ENCODE results near the gene CORO2A.
A peak's percentile ranks its signal among the peaks of the same experiment; 100 is the strongest.

Gene CORO2A

DNA sequence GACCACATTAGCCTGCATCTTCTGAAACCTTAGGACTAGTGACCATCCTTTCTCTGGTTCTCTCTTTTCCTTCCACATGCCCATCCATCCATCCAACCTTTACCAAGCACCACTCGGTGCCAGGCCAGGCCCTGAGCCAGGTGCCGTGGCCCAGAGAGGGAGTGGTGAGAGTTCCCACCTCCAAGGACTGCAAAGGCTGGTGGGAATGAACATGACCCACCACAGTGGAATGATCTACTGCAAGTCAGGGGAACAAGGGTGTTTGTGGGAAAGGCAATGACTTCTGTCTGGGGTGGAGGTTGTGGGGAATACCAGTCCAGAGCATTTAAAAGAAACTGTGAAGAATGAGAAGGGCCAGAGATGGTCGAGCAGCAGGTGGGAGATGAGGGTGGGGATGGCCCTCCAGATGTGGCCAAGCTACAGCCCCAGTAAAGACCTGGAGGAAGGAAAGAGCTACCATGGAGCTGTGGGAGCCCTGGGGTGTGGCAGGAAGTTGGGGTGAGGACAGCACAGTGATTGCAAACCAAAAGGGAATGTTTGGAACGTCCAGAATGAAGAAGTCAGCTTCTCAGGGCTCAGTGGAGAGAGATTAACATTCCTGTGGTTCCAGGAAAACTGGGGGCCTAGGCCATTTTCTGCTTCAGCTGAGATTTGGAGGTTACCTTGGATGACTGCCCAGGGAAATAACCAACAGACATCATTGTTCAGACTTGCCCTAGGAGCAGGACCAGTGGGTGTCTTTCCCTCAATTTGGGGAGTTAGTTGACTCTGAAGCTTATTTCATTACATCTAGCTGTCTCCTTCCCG, 30.7 kb upstream of the CORO2A start:
- DNase-seq = peak in 2 of 10 donors; percentile 18 to 29
- intact Hi-C loops (cut with DNase I) = no loop called here

DNA sequence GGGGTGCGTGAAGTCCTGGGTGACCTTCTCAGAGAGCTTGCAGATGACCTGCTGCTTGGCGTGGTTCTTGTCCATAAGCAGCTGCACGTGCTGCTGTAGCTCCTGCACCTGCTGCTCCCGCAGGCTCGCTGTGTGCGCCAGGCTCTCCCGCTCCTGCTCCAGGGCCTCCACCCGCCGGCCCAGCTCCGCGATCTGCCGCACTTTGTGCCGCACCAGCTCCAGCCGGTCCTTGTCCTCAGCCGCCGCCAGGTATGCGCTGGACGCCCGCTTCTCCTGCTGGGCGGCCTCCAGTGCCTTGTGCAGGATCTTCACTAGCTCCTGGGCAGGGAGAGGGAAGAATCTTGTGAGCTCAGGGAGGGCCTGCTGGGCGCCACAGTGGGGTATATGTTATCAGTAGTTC, 28.5 kb upstream of the CORO2A start:
- DNase-seq = peak in 2 of 10 donors; percentile 64 to 77
- intact Hi-C loops (cut with DNase I) = no loop called here

DNA sequence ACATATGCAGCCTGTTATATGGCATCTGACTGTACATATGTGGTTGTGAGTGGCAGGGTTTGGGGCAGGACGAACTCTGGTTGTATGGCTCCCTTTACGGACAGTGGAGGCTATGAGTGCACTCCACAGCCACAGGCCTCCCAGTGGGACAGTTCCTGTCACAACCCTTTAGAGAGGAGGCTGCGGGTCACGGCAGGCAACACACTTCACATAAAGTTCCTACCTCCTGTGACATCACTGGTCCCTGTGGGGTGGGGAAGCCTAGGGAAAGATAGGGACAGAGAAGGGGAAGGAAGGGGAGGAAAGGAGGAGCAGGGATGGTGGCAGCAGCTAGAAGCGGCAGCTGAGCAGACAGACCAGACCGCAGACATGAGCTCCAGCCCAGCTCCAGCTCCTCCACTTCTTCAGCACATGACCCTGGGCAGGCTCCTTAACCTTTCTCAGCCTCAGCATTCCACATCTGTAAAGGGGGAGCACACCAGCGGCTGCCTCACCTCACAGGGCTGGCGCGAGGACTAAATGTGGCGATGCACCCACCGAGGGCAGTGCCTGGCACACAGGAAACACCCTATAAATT, 27.4 kb upstream of the CORO2A start:
- DNase-seq = peak in 2 of 10 donors; percentile 48 to 70
- intact Hi-C loops (cut with DNase I) = no loop called here

- intact Hi-C loops (cut with DNase I) = no loop called here
- DNase-seq = peak in 1 of 10 donors; percentile 20
Observed at GRCh38 chr9:98219364-98219716, 26.9 kb upstream of the CORO2A start.

GRCh38 chr9:98218562-98219363, 26.3 kb upstream of the CORO2A start:
- peak in 2 of 10 donors; percentile 5 to 24 for DNase-seq
- intact Hi-C loops (cut with DNase I) = no loop called here

- intact Hi-C loops (cut with DNase I) = no loop called here
- peak in 2 of 10 donors; percentile 34 to 38 for DNase-seq
Observed at GRCh38 chr9:98217255-98217654, 24.8 kb upstream of the CORO2A start.

DNA sequence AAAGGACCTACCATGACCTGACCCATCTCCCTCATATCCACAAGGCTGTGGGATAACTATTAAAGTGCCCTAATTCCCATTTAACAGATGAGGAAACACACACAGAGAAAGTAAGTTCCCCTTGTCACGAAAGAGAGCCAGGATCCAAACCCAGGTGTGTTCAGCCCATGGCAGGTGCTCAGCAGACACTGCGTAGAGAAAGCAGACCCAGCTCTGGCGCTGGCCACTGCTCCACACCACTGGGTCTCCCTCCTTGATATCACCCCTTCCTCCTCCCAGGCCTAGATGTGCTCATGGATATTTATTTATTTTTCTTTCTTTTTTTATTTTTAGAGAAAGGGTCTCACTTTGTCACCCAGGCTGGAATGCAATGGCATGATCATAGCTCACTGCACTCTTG, 24.0 kb upstream of the CORO2A start:
- intact Hi-C loops (cut with DNase I) = no loop called here
- DNase-seq = peak in 2 of 10 donors; percentile 46 to 74

DNA sequence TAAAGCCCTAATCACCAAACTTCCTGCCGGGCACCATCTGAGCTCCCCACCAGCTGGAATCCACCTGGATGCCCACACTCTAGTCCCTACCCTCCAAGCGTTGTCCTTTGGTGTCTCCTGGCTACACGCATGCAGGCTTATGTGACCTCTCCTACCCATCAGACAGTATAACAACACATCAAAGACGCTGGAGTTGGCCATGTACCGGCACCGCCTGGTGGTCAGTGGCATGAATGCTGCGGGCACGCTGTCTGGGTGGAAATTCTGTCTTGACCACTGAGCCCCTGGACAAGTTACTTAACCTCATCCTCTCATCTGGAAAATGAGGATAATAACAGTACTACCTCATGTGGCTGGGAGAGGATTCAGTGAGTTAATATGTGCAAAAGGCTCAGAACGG, 23.4 kb upstream of the CORO2A start:
- intact Hi-C loops (cut with DNase I) = no loop called here
- DNase-seq = peak in 2 of 10 donors; percentile 59 to 83

DNA sequence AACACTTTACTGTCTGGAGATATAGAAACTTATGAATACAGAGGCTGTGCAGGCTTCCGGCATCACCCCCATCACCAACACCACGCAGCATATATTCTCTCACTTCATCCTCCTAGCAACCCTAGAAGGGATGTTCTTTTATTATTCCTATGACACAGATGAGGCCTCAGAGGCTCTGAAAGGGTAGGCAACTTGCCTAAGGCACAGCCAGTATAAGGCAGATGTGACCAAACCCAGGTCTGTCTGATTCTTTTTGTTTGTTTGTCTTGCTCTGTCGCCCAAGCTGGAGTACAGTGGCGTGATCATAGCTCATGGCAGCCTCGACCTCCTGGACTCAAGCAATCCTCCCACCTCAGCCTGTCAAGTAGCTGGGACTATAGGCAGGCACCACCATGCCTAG, 22.8 kb upstream of the CORO2A start:
- intact Hi-C loops (cut with DNase I) = no loop called here
- peak in 2 of 10 donors; percentile 22 to 26 for DNase-seq

DNA sequence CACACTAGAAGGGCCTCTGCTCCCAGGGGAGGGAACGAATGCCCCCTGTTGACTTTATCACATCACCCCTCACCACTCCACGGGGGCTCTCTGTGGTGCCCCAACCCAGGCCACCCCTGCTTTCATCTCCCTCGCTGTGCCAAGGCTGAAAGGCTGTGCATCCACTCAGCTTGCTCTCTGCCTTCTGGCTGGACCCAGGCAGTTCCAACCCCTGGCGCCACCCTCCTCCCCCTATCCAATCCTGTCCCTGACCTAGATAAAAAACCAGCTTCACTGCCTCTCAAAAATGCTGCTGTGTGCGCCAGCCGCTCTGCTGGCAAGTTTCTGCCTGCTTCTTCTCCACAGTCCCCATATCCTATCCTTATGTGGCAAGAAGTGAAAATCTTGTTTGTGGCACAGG, 22.4 kb upstream of the CORO2A start:
- peak in 7 of 10 donors; percentile 35 to 92 (median 70) for DNase-seq
- intact Hi-C loops (cut with DNase I) = no loop called here

DNA sequence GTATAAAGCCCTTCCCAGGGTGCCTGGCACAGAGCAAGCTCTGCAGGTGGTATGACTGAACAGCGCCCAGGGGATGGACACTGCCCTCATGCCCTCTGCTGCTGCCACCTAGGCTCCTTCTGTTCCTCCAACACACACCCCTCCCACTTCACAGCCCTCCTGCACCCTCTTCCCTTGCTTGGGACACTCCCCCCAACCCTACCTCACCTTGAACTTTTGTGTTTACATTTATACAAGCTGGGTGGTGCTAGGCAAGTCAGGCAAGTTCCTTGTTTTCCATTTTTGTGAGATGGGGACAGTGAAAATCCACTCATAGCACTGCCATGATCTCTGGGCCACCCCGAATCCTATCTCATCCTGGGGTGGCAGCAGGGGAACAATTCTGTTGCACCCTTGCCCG, 18.8 kb upstream of the CORO2A start:
- DNase-seq = peak in 1 of 10 donors; percentile 41
- intact Hi-C loops (cut with DNase I) = no loop called here

DNA sequence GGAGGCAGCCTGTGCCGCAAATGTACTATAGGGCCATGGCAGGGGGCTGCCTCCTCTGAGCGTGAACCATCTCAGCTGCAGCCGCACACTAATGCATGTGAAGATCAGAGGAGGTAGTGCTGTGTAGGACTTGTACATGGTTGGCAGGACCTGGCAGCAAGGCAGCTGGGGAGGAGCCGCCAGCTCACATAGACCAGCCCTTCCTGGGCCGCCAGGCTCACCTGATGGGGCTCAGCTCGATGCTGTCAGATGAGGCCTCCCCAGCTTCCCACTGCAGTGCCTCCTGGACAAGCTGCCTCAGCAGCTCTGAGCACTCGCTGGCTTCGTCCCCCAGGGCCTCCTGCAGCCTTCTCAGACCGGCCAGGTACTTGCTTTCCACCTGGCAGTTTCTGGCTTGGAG, 18.0 kb upstream of the CORO2A start:
- intact Hi-C loops (cut with DNase I) = no loop called here
- DNase-seq = peak in 2 of 10 donors; percentile 65 to 71

GRCh38 chr9:98209530-98209929, 17.1 kb upstream of the CORO2A start:
- intact Hi-C loops (cut with DNase I) = loop anchor here (10.0 kb wide), 1 partner anchor 135 kb away; no protein-coding TSS in a partner anchor

GRCh38 chr9:98208635-98209034, 16.2 kb upstream of the CORO2A start:
- DNase-seq = peak in 1 of 10 donors; percentile 74
- intact Hi-C loops (cut with DNase I) = loop anchor here (10.0 kb wide), 1 partner anchor 134 kb away; no protein-coding TSS in a partner anchor

More at GRCh38 chr9:98209530-98209929, 17.1 kb upstream of the CORO2A start:
- peak in 1 of 10 donors; percentile 45 for DNase-seq

- intact Hi-C loops (cut with DNase I) = loop anchor here (10.0 kb wide), 1 partner anchor 133 kb away; no protein-coding TSS in a partner anchor
Observed at GRCh38 chr9:98207606-98208005, 15.2 kb upstream of the CORO2A start.

GRCh38 chr9:98206754-98207153, 14.3 kb upstream of the CORO2A start:
- peak in 1 of 10 donors; percentile 38 for DNase-seq
- intact Hi-C loops (cut with DNase I) = loop anchor here (10.0 kb wide), 1 partner anchor 132 kb away; no protein-coding TSS in a partner anchor

More at GRCh38 chr9:98207606-98208005, 15.2 kb upstream of the CORO2A start:
- peak in 1 of 10 donors; percentile 26 for DNase-seq

- no peak for DNase-seq
- intact Hi-C loops (cut with DNase I) = loop anchor here (1.0 to 10.0 kb wide), 2 partner anchors 59 to 130 kb away; no protein-coding TSS in a partner anchor
Observed at GRCh38 chr9:98204692-98205091, 12.3 kb upstream of the CORO2A start.

DNA sequence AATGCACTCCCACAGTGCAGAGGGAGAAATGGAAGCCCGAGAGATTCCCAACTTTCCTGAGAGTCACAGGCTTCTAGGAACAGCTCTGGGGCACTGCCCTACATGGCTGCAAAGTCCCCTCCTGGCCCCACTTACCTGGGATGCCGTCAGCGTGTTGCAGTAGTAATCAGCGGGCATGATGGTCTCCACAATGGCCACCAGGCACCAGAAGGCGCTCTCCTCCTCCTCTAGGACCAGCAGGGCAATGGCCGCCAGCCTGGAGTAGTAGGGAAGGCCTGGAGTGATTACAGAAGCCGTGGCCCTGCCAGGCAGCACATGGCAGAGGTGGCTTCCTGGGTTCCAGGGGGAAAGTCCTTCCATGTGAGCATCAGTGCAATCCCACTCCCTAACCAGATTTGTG, 10.7 kb upstream of the CORO2A start:
- intact Hi-C loops (cut with DNase I) = loop anchor here (10.0 kb wide), 1 partner anchor 128 kb away; no protein-coding TSS in a partner anchor
- no peak for DNase-seq

DNA sequence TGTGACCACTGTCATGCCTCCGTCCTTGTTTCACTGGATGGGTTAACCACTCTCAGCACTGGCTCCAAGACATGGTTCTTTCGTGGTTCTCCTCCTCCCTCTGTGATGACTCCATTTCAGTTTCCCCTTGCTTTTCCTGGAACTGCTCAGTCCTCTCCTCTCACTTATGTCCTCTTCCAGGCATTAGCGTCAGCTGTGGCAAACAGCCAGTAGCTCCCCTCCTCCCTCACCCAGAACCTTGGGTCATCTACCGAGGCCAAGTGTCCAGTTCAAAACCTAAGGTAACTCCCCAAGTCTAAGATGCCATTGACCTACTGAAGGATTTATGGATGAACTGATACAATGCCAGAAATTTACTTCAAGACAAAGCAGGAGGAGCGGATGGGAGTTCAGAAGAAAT, 9.8 kb upstream of the CORO2A start:
- DNase-seq = no peak
- intact Hi-C loops (cut with DNase I) = loop anchor here (10.0 kb wide), 1 partner anchor 127 kb away; no protein-coding TSS in a partner anchor

DNA sequence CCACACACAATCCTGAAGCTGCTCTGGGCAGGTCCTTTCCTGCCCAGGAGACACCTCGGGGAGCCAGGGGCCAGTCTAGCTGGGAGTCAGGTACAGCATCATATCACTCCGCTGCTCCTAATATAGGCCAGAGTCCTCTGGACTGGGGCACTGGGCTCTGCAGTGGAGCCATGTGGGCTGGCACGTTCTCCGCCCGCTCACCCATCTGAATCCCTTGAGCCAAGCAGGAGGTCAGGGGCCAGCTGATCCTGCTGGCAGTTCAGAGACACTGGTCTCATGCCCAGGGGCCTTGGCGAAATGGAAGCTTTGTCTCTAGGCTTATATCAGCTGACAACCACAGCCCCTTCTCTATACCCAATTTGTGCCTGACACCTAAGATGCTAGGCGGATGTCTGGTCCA, 9.3 kb upstream of the CORO2A start:
- intact Hi-C loops (cut with DNase I) = loop anchor here (10.0 kb wide), 1 partner anchor 127 kb away; no protein-coding TSS in a partner anchor
- DNase-seq = peak in 1 of 10 donors; percentile 59
